HG03039 (cell line): Measurements from ENCODE around the gene MAPKAPK2.

Source experiments
- ATAC-seq: cut with Tn5 transposase; IDR thresholded peaks from one replicate; pipeline ENCODE4 v1.9.1; 2021; ENCODE audit warnings: mild to moderate bottlenecking, moderate library complexity; ENCODE audit not compliant: unreplicated experiment

The MAPKAPK2 gene

GRCh38 chr1:206717674-206717989 lies 32.9 kb downstream of the MAPKAPK2 start:
- no peak for ATAC-seq

DNA sequence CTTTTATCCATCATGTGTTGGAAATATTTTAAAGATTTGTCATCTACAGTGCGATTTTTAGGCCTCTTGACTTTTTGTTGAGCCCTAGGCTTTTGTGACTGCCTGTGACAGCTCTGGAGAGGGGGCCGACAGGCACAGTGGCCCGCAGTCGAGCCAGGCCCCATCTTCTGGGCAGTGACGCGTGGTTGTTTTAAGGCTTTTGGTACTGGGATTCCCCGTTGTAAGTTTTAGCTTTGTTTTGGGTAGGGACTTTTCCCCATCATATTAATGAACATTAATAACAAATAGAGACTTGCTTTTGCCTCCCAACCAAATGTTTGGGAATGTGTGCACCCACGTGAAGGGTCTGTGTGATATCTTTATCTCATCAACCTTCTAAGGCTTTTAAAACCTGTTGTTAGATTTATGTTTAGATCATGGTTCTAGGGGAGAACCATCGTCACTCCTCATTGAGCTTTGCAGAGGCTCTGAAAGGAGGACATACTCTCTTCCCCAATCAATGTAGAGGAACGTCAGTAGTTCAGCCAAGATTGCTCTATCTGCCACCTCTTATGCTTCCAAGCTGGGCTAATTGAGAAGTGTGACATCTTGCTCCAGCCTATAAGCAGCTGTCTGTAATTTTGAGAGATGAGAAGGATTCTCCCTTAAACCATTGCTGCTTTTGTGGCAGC lies 34.6 kb downstream of the MAPKAPK2 start:
- no peak for ATAC-seq

DNA sequence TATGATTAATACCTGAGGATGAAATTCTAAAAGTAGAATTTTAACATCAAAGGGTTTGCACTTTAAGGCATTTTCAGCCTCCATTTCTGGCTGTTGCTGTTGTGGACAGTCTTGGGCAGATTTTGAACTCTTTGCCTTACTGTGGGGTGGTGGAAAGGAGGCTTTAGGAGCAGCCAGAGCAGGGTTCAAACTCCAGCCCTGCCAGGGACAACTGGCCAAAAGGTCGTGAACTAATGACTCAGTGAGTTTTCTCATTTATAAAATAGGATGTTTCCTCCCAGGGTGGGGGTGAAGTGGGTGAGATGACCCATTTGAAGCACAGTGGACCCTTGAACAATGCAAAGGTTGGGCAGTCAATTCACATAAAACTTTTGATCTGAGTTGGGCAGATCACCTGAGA lies 36.7 kb downstream of the MAPKAPK2 start:
- ATAC-seq, result no peak

DNA sequence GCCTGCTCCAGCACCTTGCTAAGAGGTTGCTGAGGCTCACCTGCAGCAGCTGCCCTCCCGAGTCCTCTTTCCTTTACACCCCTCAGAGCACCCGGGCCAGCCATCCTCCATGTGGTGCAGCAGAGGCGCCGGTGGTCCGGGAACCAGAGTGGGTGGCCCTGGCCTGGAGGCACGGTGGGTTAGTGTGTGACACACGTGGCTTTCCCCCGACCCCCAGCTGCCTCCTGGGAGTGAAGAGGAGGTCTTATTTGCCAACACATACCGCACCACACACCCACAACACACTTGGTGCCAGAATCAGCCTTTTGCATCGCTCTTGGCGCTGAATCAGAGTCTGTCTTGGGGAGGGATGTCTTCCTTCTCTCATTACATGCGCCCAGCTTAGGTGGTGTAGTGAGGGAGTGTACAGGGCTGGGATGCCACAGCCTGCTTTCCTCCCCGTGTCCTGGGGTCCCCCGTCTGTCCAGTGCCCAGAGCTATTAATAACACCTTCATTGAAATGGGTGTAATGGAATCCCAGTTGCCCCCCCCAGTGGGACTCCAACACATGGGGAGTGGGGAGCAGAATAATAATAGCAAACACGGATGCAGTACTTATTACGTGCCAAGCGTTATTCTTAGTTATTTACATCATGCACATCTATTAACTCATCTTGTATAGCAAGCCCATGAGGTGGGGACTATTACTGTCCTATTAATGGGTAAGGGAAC lies 38.2 kb downstream of the MAPKAPK2 start:
- no peak for ATAC-seq

DNA sequence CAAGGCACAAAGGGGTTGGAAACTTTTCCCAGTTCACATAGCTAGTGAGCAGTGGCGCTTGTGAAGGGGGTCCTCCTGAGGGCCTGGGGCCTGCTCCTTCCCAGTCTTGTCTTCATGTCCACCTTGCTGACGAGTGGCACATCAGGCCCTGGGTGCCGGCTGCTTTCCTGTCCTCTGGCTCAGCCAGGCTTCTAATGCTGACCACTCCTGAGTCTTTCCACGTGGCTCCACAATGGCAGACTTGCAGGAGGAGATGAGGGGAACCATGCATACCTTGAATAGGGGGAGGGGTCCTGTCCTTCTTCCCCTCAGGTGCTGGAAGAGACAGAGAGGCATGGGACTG lies 38.7 kb downstream of the MAPKAPK2 start:
- no peak for ATAC-seq

DNA sequence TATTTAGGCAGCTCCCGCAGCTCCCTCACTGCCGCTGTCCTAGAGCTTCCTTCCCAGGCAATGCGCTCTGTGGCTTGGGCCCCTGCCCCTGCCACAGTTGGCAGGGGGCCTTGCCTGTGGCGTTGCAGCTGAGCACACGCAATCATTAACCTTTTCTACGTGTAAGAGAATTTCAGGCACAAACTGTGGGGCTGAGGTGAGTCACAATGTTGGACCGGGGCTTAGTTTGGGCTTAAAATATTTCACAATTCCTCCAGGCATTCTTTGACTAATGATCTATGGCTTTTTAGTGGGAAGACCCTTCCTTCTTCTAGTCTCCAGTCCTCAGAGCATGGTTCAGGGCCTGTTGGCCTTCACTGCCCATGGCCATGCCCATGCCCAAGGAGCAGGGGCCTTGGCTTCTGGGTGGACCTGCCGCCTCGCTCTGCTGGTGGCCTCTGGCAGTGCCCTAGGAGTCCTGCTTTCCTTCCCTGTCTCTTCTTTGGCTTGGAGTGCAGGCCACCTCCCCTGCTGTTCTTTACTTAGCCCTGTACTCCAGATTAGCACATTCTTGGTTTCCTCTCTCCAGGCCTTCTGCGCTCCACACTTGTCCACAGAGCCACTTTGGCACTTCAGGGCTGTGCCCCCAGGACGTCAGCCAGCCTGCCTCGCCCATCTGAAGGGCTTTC lies 39.2 kb downstream of the MAPKAPK2 start:
- ATAC-seq, result no peak

- no peak for ATAC-seq
These were observed 40.6 kb downstream of the MAPKAPK2 start for GRCh38 chr1:206725109-206725963.

GRCh38 chr1:206727981-206728696 lies 43.4 kb downstream of the MAPKAPK2 start:
- no peak for ATAC-seq

- ATAC-seq, result no peak
These were observed 43.9 kb downstream of the MAPKAPK2 start for GRCh38 chr1:206728697-206728987.

DNA sequence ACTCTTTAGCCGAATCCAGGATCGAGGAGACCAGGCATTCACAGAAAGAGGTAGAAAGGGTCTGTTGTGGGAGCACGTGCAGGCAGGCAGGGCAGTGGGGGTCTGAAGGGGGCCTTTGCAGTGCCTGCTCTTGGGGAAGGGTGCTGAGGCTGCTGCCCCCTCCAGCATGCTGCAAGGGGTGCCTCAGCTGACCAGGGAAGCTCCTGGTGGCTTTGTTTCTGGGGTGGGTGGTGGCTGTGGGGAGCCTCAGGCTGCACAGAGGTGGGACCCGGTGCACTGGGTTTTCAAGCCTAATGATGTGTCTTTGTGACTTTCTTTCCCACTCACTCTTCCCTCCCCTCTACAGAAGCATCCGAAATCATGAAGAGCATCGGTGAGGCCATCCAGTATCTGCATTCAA lies 44.3 kb downstream of the MAPKAPK2 start:
- no peak for ATAC-seq

GRCh38 chr1:206729507-206729906 lies 44.8 kb downstream of the MAPKAPK2 start:
- no peak for ATAC-seq

DNA sequence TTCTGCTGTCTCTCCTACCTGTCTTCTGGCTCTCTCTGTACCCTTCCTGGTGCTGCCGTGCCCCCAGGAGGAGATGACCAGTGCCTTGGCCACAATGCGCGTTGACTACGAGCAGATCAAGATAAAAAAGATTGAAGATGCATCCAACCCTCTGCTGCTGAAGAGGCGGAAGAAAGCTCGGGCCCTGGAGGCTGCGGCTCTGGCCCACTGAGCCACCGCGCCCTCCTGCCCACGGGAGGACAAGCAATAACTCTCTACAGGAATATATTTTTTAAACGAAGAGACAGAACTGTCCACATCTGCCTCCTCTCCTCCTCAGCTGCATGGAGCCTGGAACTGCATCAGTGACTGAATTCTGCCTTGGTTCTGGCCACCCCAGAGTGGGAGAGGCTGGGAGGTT lies 47.8 kb downstream of the MAPKAPK2 start:
- no peak for ATAC-seq

DNA sequence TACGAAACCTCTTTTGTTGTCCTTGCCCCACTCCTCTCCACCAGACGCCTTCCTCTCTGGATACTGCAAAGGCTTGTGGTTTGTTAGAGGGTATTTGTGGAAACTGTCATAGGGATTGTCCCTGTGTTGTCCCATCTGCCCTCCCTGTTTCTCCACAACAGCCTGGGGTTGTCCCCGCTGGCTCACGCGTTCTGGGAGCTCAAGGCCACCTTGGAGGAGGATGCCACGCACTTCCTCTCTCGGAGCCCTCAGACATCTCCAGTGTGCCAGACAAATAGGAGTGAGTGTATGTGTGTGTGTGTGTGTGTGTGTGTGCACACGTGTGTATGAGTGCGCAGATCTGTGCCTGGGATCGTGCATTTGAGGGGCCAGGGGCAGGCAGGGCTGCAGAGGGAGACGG lies 48.3 kb downstream of the MAPKAPK2 start:
- no peak for ATAC-seq

- no peak for ATAC-seq
These were observed 49.9 kb downstream of the MAPKAPK2 start for GRCh38 chr1:206734499-206735142.

DNA sequence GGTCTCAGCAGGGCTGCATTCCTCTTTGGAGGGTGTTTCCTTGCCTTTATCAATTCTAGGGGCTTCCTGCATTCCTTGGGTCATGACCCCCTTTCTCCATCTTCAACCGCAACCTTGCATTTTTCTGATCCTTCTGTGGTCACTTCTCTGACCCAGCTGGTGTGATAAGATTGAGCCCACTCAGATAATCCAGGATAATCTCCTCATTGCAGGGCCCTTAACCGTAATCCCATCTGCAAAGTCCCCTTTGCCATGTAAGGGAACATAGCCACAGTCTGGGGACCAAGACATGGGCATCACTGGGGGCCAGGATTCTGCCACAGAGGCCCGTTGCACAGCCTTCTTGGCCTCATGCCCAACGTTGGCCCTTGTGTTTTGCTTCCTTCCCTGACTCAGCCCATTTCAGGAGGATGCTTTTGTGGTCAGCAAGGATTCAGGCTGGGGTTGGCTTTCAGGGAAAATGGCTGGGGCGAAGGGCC lies 50.9 kb downstream of the MAPKAPK2 start:
- ATAC-seq, result no peak

GRCh38 chr1:206736878-206737728 lies 52.4 kb downstream of the MAPKAPK2 start:
- no peak for ATAC-seq

DNA sequence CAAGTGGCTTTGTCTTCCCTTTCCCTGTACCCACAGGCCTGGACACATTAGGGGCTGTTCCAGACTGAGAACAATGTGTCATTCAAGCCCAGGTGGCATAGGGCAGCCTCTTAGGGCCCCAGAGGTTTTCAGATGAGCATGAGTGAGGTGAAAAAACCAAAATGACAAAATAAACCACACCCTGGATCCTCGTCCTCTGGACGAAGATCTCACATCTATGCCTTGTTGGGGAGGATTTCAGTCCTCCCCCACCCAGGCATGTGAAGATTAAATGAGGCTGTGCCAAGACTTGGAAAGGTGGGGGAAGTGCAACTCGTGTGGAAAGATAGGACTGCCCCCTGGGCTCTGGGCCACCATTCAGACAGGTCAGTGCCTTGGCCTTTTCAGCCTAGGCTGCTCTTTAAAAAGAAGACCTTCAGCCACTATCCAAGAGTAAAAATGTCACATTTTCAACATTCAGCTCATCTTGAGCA lies 53.1 kb downstream of the MAPKAPK2 start:
- ATAC-seq, result no peak

DNA sequence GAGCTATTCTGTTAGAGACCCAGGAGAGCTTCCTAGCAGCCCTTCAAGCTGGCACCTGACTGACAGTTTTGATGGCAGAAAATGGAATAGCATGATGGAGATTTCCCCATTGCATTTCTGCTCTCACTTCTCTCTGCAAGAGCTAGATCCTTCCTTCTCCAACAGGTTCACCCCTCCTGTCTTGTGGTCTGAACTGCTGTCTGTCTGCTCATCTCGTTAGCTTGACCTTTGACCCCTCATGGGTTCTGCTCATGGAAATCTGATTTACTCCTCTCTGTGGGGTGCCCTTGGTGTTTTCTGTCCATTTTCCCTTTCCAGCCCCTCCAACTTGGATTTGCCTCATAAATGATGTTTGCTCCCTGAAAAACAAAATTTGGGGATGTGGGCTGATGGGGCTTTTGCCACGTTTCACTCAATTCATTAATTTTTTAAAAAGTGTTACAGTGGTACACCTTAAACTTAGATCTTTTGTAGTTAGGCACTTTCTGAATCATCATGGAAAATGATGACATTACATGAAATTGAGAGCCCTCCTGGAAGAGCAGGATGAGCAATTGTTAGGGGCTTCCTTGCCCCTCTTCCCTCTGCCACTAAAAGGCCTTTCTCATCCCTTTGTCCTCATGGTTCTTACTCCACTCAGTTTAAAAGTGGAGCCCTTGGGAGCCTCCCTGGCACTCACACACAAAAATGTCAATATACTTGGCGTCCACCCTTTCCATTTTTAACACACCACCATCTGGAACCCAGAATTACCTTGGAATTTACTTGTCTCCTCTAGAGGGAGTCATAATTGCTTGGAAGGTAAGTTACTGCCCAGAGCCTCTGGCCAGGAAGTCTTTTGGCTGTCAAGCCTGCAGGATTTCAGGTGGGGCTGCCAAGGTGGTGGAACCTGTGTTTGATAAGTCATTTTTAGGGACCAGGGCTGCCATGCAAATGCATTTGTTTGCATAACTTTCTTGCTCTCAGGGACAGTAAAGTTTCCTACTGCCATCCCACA lies 54.0 kb downstream of the MAPKAPK2 start:
- no peak for ATAC-seq
